ENCODE data around the gene HDAC9.

DNA sequence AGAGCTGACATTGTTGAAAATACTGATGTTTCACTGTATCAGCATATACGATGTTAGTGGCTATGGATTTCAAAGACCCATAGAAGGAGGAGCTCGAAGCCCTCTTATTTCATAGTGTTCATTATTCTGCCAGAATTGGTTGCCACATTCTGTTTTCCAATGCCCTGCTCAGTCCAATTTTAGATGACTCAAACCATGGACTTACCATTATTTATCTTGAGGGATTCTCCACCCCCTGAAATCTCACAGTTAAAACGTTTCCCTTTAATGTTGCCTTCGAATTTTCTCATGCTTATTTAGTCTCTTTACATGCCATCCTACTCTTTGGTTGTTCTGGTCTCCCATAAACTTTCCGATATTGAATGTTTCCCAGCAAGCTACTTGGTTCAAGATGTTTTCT, 264.5 kb downstream of the HDAC9 start:
- TF ChIP-seq, protein P1, sequence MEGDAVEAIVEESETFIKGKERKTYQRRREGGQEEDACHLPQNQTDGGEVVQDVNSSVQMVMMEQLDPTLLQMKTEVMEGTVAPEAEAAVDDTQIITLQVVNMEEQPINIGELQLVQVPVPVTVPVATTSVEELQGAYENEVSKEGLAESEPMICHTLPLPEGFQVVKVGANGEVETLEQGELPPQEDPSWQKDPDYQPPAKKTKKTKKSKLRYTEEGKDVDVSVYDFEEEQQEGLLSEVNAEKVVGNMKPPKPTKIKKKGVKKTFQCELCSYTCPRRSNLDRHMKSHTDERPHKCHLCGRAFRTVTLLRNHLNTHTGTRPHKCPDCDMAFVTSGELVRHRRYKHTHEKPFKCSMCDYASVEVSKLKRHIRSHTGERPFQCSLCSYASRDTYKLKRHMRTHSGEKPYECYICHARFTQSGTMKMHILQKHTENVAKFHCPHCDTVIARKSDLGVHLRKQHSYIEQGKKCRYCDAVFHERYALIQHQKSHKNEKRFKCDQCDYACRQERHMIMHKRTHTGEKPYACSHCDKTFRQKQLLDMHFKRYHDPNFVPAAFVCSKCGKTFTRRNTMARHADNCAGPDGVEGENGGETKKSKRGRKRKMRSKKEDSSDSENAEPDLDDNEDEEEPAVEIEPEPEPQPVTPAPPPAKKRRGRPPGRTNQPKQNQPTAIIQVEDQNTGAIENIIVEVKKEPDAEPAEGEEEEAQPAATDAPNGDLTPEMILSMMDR (IDR thresholded peaks at IDR 0.05), result no peak
- TF ChIP-seq POLR2AphosphoS5 (IDR thresholded peaks at IDR 0.05; ENCODE audit: insufficient read depth in 1 of 2, low read depth in 1 of 2) (no peak), POLR2A (IDR thresholded peaks at IDR 0.05) (no peak)

Measured in vagina (tissue), 2 donors.